ENCODE data around the gene NRSN1.

The NRSN1 gene

DNA sequence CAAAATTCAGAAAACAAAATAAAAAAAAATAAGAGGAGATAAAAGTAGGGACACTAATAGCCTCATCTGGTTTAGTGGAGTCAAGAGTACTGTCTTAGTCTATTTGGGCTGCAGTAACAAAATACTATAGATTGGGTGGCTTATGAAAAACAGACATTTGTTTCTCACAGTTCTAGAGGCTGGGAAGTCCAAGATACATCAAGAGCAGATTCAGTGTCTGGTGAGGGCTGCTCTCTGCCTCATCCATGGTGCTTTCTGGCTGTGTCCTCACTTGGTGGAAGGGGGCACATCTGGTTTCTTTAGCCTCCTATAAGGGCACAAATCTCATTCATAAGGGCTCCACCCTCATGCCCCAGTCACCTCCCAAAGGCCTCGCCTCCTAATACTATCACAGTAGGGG is 26.0 kb downstream of the NRSN1 start:
- TF ChIP-seq GATA3 (IDR thresholded peaks at IDR 0.05; ENCODE audit: low read depth, low read length), result no peak
- no peak for TF ChIP-seq GATA2 (IDR thresholded peaks at IDR 0.05; ENCODE audit: low read depth, low read length)

DNA sequence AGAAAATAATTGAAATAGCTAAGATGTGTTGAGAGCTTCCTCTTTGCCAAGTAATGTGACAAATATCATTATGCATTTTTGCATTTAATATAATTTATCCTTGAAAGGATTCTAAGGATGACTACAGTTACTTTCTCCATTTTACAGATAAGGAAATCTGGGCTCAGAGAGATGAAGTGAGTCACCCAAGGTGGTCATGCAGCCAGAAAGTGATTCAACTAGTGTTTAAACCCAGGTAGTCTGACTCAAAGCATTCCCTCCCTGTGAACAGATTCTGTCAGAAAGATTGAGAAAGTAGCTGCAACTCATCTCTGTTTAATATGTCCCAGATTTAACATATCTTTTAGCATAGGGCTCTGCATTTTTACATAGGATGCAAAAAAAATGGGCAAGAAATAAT is 28.1 kb downstream of the NRSN1 start:
- TF ChIP-seq GATA2 (IDR thresholded peaks at IDR 0.05; ENCODE audit: low read depth, low read length), result no peak
- TF ChIP-seq GATA3 (IDR thresholded peaks at IDR 0.05; ENCODE audit: low read depth, low read length), result no peak

DNA sequence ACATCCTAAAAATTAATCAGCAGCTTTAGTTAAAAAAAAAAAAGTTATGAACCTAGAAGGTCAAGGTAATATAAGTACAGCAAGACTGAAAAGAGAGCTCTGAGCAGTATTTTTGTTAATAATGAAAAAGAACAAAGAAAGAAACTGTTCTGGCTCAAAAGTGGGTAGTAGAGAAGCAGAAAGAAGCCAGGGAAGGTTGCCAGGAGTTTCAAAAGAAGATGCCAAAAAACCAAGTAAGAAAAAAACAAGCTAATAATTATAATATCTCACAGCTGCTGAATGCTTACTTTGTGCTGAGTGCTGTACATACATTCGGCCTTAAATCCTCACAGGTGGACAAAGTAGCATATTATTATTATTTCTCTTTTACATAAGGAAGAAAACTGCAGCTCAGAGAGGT is 31.9 kb downstream of the NRSN1 start:
- no peak for TF ChIP-seq GATA2 (IDR thresholded peaks at IDR 0.05; ENCODE audit: low read depth, low read length)
- TF ChIP-seq GATA3 (IDR thresholded peaks at IDR 0.05; ENCODE audit: low read depth, low read length), result no peak

DNA sequence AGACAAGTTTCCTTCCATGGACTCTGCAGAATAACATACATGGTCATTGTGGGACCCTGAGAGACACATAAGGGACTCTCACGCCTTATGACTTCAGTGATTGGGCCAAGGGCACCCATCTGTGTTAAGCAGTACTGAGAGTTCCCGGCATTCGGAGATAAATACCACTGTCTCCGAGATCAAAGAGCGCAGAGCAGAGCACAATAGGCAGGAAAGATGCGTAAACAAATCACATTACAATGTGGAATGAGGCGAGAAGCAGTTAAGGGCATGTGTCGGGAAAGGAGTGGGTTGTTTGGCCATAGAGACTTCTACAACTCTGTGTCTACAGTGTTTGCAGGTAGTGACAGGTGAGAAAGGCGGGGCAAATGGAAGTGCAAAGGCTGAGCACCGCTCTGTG is 57.6 kb downstream of the NRSN1 start:
- TF ChIP-seq GATA2 (IDR thresholded peaks at IDR 0.05; ENCODE audit: low read depth, low read length), result no peak
- no peak for TF ChIP-seq GATA3 (IDR thresholded peaks at IDR 0.05; ENCODE audit: low read depth, low read length)

DNA sequence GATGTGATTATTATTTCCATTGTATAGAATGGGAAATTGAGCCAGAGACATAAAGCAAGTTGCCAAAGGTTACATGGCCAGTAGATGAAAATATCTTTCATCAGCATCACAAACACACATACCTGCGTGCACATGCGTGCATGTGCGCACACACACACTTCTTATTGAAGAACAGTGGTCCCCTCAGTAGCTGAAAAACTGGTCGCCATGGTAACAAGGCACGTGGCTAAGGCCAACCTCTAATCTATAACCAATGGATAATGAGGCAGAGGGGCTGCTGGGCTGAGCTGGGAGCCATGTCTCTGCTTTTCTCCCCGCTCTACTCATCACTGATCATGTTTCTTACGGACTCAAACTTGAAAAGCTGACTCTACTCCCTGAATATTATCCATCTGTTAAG is 60.3 kb downstream of the NRSN1 start:
- no peak for TF ChIP-seq GATA2 (IDR thresholded peaks at IDR 0.05; ENCODE audit: low read depth, low read length)
- TF ChIP-seq GATA3 (IDR thresholded peaks at IDR 0.05; ENCODE audit: low read depth, low read length), result no peak

DNA sequence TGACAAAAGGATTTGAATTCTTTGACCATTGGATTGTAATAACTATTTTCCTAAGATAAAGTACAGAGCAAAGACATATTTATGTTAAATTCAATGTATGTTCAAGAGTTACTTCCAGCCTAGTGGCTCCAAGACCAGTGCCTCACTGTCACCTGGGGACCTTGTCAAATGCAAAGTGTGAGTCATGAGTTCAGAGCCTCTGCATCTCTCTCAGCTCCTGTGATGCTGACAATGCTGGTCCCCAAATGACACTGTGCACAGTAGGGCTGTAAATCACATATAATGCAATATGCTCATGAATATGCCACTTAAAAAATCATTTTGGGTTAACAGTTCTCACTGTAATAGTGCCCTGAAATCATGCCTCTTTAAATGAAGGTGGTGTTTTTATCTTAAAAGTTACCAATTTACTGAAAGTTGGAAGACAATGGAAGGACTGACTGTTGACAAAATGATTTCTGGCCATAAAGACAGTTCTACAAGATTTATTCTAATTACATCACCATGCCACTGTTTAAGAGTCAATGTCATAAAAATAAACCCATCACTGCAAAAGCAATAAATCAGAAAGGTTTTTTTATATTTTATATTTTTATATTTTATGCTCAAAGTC is 62.1 kb downstream of the NRSN1 start:
- TF ChIP-seq GATA3 (IDR thresholded peaks at IDR 0.05; ENCODE audit: low read depth, low read length) (no peak), GATA2 (IDR thresholded peaks at IDR 0.05; ENCODE audit: low read depth, low read length) (no peak)

DNA sequence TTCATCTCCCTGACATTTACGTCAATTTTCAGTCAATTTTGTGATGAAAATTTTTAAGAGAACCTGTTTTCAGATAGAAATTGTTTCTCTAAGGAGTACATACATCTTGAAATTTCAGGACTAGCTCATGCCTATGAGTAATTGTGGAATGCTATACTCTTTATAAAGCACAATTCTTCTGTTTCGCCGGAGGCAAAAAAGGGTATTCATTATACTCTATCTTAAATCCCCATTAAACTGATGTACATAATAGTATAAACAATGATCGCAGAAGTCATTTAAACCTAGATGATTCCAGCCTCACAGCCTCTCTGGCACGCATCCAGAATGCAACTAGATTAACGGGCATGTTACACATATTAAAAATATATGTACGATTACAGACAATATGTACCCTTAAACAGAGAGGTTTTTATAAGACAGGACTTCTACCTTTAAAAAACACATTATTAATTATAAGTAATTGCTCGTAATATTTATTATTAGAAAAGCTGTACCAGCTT is 62.6 kb downstream of the NRSN1 start:
- TF ChIP-seq GATA2 (IDR thresholded peaks at IDR 0.05; ENCODE audit: low read depth, low read length), result no peak
- no peak for TF ChIP-seq GATA3 (IDR thresholded peaks at IDR 0.05; ENCODE audit: low read depth, low read length)

DNA sequence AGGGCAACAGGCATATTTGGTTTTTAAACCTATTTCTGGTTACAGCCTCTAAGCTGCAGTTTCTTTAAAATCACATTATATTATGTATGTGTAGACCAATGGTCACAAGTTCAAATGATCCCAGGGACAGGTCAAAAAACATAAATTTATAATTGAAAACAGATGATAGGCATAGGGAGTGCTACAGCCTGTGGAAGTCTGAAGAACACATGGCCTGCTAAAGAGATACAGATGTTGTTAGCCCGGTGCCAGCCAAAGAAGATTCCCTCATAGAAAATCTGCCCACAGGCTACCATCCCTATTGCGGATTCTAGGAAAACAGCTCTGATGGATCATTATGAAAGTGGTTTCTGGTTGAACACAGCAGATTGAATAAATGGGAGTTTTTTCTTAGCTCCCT is 65.3 kb downstream of the NRSN1 start:
- TF ChIP-seq GATA3 (IDR thresholded peaks at IDR 0.05; ENCODE audit: low read depth, low read length) (no peak), GATA2 (IDR thresholded peaks at IDR 0.05; ENCODE audit: low read depth, low read length) (0 out of 2 replicates have a peak, but pooled peaks have one; percentile 32)

DNA sequence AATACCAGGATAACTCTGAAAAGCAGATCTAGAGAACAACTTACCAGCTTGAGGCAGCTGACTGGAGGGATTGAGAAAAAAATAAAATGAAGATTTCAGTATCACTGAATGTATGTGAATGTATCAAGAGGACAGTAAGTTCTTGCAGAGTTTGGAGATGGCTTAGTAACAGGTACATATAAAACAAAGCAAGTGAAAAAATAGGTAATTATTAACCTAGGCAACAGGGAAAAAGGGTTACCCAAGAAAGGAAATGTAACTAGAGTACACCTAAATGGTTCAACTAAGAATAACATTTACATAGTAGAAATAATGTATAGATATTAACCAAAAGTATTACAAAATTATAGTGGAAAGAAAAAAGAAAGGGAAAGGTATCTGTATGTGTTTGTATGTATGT is 67.3 kb downstream of the NRSN1 start:
- TF ChIP-seq GATA3 (IDR thresholded peaks at IDR 0.05; ENCODE audit: low read depth, low read length), result no peak

DNA sequence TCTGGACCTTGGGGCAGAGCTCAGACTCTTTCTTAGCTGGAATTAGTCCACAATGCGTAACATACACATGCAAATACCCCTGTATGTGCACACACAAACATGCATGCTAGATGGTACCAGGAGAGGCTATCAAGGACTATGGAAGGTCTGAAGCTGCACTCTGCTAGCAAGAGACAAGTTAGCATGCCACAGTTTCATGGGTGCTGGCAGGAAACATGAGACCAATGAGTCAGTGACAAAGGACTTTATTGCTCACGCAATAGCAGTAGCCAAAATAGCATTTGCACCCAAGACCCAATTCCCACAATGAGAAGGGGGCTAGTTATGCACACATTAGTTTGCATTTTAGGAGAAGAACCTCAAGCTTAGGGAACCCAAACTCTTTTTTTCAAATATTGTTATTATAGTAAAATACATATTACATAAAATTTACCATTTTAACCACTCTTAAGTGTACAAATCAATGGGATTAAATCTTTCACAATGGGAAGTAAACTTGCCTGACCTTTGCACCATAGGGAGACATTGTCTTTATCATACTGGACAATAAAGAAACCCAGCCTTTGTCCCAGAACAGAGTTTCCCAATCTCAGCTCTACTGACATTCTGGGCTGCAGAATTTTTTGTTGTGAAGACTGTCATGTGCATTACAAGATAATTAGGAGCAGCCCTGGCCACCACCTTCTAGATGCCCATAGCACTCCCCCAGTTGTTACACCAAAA is 69.1 kb downstream of the NRSN1 start:
- no peak for TF ChIP-seq GATA3 (IDR thresholded peaks at IDR 0.05; ENCODE audit: low read depth, low read length)
- TF ChIP-seq GATA2 (IDR thresholded peaks at IDR 0.05; ENCODE audit: low read depth, low read length), result no peak

DNA sequence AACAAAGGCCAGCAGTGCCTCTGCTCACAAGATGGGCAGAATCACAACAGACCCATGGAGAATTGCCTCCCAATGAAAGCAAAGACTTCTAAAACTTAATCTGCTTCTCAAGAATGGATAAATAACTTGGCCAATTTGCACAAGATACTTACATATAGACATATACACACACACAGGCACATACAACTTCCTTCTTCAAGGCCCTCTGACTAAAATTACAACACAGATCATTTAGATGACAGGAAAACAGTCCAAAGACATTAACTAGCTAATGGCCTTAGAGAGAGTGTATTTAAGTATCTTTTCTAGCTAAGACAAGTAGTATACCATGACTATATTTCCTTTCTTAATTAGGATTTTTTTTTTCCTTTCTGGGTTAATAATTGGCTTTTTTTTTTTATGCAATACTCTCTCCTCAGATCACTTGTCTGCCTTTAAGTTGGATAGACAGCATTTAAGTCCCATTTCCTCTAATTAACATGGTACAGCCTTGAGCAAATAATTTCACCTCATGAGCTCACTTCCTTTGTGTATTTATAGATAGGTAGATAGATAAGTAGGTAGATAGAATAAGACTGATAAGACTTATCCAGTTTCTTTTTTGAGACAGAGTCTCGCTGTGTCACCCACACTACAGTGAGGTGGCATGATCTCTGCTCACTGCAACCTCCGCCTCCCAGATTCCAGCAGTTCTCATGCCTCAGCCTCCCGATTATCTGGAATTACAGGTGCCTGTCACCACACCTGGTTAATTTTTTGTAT is 70.0 kb downstream of the NRSN1 start:
- TF ChIP-seq GATA3 (IDR thresholded peaks at IDR 0.05; ENCODE audit: low read depth, low read length), result no peak
- no peak for TF ChIP-seq GATA2 (IDR thresholded peaks at IDR 0.05; ENCODE audit: low read depth, low read length)

Measured in SH-SY5Y (cell line).